GM13977 (cell line): Measurements from ENCODE around the gene UBAP1L.
A peak's percentile ranks its signal among the peaks of the same experiment; 100 is the strongest.

Experiments
- DNase-seq: peaks from one replicate; pipeline ENCODE4 v3.0.0; 2012; ENCODE audit warnings: low spot score
- in situ Hi-C: fragments of 300-500 bp; cut with MboI; formaldehyde crosslinking; loops from one replicate; pipeline ENCODE4 v1.12.0; 2022; ENCODE audit warnings: low sequenced_read_pairs, low pct_unique_long_range_greater_than_20kb, mixed read lengths, inconsistent platforms; ENCODE audit not compliant: unreplicated experiment
- TF ChIP-seq, protein P1 (sequence below): IDR thresholded peaks from 2 replicates; pipeline ENCODE4 v1.5.1; 2012; ENCODE audit warnings: mild to moderate bottlenecking, control low read depth; ENCODE audit not compliant: insufficient read depth; ENCODE audit errors: extremely low read depth, missing control alignments

Gene UBAP1L

DNA sequence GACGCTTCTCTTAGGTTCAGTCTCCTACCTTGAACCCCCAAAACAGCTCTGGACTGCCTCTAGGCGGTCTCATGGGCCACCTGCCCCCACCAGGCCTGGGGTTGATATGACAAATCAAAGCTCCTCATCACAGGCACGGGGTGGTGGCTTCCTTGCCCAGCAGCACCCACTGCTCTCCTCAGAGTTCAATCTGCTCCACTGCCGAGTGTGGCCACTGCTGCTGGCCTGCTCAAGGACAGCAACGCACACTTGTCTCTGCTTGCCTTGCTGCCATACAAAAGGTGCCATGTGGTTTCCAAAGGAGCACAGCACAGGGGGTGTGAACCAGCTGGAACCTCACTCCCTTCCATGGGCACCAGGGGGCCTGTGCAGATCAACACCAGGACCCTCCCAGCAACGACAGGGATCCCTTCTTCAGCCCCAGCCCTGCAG, 28.3 kb downstream of the UBAP1L start:
- DNase-seq: no peak
- in situ Hi-C loops: no loop called here
- TF ChIP-seq, protein P1, sequence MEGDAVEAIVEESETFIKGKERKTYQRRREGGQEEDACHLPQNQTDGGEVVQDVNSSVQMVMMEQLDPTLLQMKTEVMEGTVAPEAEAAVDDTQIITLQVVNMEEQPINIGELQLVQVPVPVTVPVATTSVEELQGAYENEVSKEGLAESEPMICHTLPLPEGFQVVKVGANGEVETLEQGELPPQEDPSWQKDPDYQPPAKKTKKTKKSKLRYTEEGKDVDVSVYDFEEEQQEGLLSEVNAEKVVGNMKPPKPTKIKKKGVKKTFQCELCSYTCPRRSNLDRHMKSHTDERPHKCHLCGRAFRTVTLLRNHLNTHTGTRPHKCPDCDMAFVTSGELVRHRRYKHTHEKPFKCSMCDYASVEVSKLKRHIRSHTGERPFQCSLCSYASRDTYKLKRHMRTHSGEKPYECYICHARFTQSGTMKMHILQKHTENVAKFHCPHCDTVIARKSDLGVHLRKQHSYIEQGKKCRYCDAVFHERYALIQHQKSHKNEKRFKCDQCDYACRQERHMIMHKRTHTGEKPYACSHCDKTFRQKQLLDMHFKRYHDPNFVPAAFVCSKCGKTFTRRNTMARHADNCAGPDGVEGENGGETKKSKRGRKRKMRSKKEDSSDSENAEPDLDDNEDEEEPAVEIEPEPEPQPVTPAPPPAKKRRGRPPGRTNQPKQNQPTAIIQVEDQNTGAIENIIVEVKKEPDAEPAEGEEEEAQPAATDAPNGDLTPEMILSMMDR: no peak

DNA sequence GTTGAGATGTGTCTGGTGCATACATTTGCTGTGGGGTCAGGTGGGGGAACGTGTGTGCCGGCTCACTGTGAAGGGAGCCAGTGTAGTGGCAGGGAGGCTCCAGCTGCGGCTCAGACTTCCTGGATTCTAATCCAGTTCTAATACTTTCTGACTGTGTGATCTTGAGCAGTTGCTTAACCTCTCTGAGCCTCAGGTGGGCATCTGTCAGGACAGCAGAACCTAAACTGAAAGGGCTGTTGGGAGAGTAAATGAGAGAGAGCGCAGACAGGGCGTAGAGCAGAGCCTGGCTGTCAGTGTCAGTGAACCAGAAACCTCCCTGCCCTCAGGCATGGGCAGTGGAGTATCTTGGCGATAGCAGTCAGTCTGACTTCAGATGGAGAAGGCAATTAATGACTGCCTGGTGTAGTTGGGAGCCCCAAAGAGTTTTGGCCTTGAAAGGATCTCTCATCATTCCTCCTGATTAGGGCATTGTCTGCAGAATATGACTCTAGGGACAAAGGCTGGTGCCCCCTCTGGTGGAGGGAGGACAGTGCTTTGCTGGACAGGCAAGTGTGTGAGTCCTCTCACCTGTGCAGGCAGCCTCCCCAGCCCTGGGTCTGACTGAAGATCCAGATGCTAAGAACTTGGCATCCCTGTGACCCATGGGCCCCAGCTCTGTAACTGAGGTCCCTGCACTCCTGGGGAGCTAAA, 28.9 kb downstream of the UBAP1L start:
- DNase-seq: no peak
- TF ChIP-seq, protein P1: peak; percentile 62
- in situ Hi-C loops: no loop called here

DNA sequence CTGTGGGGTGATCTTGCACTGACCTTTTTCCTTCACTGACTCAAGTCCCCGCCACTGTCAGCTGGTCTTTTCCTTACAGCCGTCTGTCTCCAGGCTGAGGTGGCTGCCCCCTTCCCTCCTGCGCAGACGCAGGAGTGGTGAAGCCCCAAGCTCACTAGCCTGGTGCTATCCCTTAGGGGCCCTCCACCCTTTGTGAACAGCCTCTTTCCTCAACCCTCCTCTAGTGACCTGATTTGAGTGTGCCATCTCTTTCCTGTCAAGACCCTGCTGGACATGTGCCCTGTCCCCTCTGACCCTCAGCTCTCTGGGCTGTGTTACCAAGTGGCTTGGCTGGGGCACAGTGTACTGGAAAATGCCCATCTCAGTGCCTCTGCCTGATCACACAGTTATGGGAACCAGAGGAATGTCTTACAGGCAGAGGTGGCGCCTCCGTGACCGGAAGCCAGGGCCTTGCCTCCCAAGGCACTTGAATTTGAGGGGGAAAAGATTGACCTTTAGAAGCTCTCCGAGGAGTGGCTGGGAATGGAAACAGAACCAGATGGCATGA, 29.7 kb downstream of the UBAP1L start:
- no peak for DNase-seq
- in situ Hi-C loops: no loop called here
- TF ChIP-seq, protein P1: no peak

DNA sequence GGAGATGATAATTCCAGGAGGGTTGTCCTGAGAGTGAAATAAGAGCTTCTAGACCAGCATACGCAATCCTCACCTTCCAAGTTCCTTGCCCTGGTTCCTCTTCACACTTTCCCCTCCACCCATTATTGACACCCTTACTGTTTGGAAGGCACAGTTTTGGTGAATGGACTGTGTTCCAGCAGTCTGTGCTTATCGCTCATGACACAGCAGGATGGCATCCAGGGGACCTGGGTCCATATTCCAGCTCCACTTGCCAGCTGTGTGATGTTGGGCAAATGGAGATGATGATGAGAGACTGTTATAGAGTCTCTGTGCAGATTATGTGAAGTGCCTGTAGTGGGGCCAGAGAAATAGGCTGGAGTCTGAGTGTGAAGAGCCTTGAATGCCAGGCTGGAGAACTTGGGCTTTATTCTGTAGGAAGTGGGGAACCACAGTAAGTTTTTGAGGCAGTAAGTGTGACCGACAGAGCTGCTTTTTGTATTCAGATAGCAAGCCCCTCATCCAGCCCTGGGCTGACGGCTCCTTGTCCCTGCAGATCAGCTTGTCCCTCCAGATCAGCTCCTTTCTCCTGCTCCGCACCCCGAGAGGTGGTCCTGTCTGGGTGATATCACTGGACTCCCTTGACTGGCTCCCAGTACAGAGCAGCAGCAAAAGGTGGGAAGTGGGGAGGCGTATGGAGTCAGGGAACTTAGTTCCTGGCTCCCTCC, 30.3 kb downstream of the UBAP1L start:
- no peak for DNase-seq
- TF ChIP-seq, protein P1: no peak
- in situ Hi-C loops: no loop called here

DNA sequence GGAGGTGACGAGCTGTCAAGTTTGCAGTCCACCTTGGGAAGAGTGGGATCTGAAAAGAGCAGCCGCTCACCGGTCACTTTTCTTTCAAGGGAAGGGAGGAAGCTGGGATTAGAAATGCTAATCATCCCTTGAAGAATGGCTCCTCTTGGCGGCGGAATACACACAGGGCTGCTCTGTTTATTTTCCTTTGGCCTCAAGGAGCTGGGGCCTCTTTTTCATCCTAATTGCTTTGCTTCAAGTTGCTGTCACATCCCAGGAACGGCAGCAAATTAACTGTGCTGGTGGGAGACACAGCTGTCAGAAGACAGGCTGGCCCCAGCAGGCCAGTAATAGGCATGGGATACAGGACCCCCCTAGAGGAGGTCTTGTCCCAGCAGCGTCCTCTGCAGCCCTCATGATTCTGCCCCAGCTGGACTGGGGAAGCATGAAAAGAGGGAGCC, 31.7 kb downstream of the UBAP1L start:
- TF ChIP-seq, protein P1: no peak
- DNase-seq: no peak
- in situ Hi-C loops: no loop called here

DNA sequence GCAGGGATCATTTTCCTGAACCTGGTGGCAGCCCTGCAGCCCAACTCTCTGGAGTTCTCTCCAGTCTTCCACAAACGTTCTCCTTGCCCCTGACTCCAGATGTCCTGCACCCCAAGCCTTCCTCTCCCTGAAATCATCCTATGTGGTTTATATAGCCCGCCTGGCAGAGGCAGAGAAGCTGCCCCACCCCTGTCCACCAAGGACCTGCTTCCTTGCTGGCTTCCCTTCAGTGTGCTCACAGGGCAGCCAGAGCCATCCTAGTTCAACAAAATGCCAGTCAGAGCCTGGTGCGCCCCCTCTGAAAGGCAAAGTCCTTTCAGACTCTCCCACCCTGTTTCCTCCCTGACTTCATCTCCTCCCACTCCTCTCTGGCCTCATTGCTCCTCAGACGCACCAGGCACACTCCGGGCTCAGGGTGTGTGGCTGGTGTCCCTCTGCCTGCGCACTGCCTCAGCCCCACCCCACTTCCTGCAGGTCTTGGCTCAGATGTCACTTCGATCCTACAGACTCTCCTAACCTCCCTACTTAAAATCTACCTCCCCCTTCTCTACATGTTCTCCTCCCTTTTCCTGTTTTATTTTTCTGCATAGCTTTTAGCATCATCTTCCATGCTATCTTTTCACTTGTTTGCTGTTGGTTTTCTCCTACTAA, 32.6 kb downstream of the UBAP1L start:
- TF ChIP-seq, protein P1: no peak
- DNase-seq: no peak
- in situ Hi-C loops: no loop called here
